ENCODE measurements around the gene HDGFL1. TPM values are rescaled to one million over a fixed set of nuclear protein-coding genes. Genes with fewer than 3 reads are reported as not detected.

HDGFL1 gene
- total and polyA plus RNA-seq, 2 experiments from 2014 or later, result not detected

GRCh38 chr6:22614547-22614946, 45.2 kb downstream of the HDGFL1 start (continued):
- no peak for TF ChIP-seq ZNF462 (CRISPR knock-in tag; IDR thresholded peaks at IDR 0.05)
- TF ChIP-seq ETS1 (IDR thresholded peaks at IDR 0.05), result no peak
- no peak for TF ChIP-seq ZNF331 (CRISPR knock-in tag; IDR thresholded peaks at IDR 0.05; ENCODE audit: low read depth)

- peaks cover 10% of the 10 kb centered on the region; the same call in 1 of the 3 replicates for H3K36me3 Mint-ChIP-seq (ENCODE audit: low read depth)
- H3K27ac Mint-ChIP-seq, result no peak overlapping the region; the same call in 1 of the 2 replicates
- ATAC-seq, result no peak
- no peaks in the 10 kb centered on the region for H3K79me2 ChIP-seq (replicated peaks; ENCODE audit: insufficient read depth)
- peaks cover 28% of the 10 kb centered on the region for H3K4me1 ChIP-seq (ENCODE audit: insufficient read depth)
- H3K4me1 Mint-ChIP-seq, result peaks cover 27% of the 10 kb centered on the region; the same call in 2 of the 3 replicates
- H3K9me2 ChIP-seq (ENCODE audit: insufficient read depth), result no peaks in the 10 kb centered on the region
- H3K27ac ChIP-seq (ENCODE audit: low read depth), result no peak overlapping the region
- H3K27me3 ChIP-seq (ENCODE audit: insufficient read depth), result no peaks in the 10 kb centered on the region
- H2AFZ ChIP-seq, result no peak overlapping the region
- H3K27me3 Mint-ChIP-seq (ENCODE audit: insufficient read depth, low read depth, poor library complexity), result peaks cover 4% of the 10 kb centered on the region
- H3K9me3 Mint-ChIP-seq, result peaks cover 14% of the 10 kb centered on the region; the same call in 2 of the 3 replicates
- no peak overlapping the region for H3K4me2 ChIP-seq
- no peaks in the 10 kb centered on the region for H3K36me3 ChIP-seq (ENCODE audit: insufficient read depth)
- H3K4me3 Mint-ChIP-seq, result no peak overlapping the region
- DNase-seq (ENCODE audit: low spot score), result no peak
- no peaks in the 10 kb centered on the region for H3F3A ChIP-seq (replicated peaks; ENCODE audit: low read depth)
- H3K4me3 ChIP-seq, result no peak overlapping the region
- no peaks in the 10 kb centered on the region for H4K20me1 ChIP-seq (replicated peaks; ENCODE audit: insufficient read depth)
- TF ChIP-seq ETS1 (IDR thresholded peaks at IDR 0.05) (no peak), JUNB (IDR thresholded peaks at IDR 0.05; ENCODE audit: unreplicated experiment) (no peak), STAT1 (IDR thresholded peaks at IDR 0.05; ENCODE audit: unreplicated experiment) (no peak), REST (IDR thresholded peaks at IDR 0.05; ENCODE audit: unreplicated experiment) (no peak), CTCF (conservative IDR thresholded peaks at IDR 0.05; ENCODE audit: low read depth in 2 of 2) (no peak), EZH2 (IDR thresholded peaks at IDR 0.05; ENCODE audit: low read depth, unreplicated experiment) (no peak)
Measured at GRCh38 chr6:22621028-22621427, 51.7 kb downstream of the HDGFL1 start.
